Measurements from ENCODE around the gene SYCE3. TPM values are rescaled to one million over a fixed set of nuclear protein-coding genes. Genes with fewer than 3 reads are reported as not detected.

The SYCE3 gene
- polyA plus RNA-seq, 1 experiment = not detected

- Histone ChIP-seq H3K36me3 (ENCODE audit: control insufficient read depth, insufficient read depth, low read length) (peaks cover 1% of the 10 kb centered on the region; the same call in 1 of the 2 replicates), H3K4me3 (ENCODE audit: low read depth, low read length) (no peak overlapping the region), H3K27me3 (ENCODE audit: control insufficient read depth, insufficient read depth, low read length) (no peaks in the 10 kb centered on the region)
- no peak for TF ChIP-seq CTCF (IDR thresholded peaks at IDR 0.05; ENCODE audit: insufficient read depth, low read depth, low read length)
- DNase-seq (ENCODE audit: low read depth) = no peak
- CTCF ChIA-PET = interaction anchor here (1.2 to 2.7 kb wide), 4 partner anchors 11 to 48 kb away, joined by 4 to 18 read pairs (median 6); partner anchors contain the start of genes SCO2 and SYCE3
- POLR2A ChIA-PET = no interaction called here
Observed at GRCh38 chr22:50573491-50574382, 11.0 kb upstream of the SYCE3 start.

- Histone ChIP-seq H3K4me3 (ENCODE audit: low read depth, low read length) (no peak overlapping the region), H3K27me3 (ENCODE audit: control insufficient read depth, insufficient read depth, low read length) (no peaks in the 10 kb centered on the region), H3K36me3 (ENCODE audit: control insufficient read depth, insufficient read depth, low read length) (peaks cover 1% of the 10 kb centered on the region; the same call in 1 of the 2 replicates)
- DNase-seq (ENCODE audit: low read depth) = no peak
- ChIA-PET POLR2A (no interaction called here), CTCF (interaction anchor here (1.7 to 2.7 kb wide), 2 partner anchors 10 to 47 kb away, joined by 4 to 18 read pairs; partner anchors contain the start of genes SCO2 and SYCE3)
- TF ChIP-seq CTCF (IDR thresholded peaks at IDR 0.05; ENCODE audit: insufficient read depth, low read depth, low read length) = no peak
Observed at GRCh38 chr22:50572965-50573364, 10.2 kb upstream of the SYCE3 start.

- H3K36me3 ChIP-seq (ENCODE audit: control insufficient read depth, insufficient read depth, low read length) = peaks cover 1% of the 10 kb centered on the region; the same call in 1 of the 2 replicates
- H3K27me3 ChIP-seq (ENCODE audit: control insufficient read depth, insufficient read depth, low read length) = no peaks in the 10 kb centered on the region
- CTCF ChIA-PET = interaction anchor here (1.1 to 2.7 kb wide), 4 partner anchors 8 to 44 kb away, joined by 3 to 18 read pairs (median 4); partner anchors contain the start of genes CHKB and SYCE3
- TF ChIP-seq CTCF (IDR thresholded peaks at IDR 0.05; ENCODE audit: insufficient read depth, low read depth, low read length) = no peak
- H3K4me3 ChIP-seq (ENCODE audit: low read depth, low read length) = no peak overlapping the region
- DNase-seq (ENCODE audit: low read depth) = no peak
- POLR2A ChIA-PET = interaction anchor here (0.6 kb wide), 1 partner anchor 44 kb away, joined by 3 read pairs; no protein-coding TSS in a partner anchor
Observed at GRCh38 chr22:50571264-50572175, 8.8 kb upstream of the SYCE3 start.

- Histone ChIP-seq H3K36me3 (ENCODE audit: control insufficient read depth, insufficient read depth, low read length) (peaks cover 1% of the 10 kb centered on the region; the same call in 1 of the 2 replicates), H3K27me3 (ENCODE audit: control insufficient read depth, insufficient read depth, low read length) (no peaks in the 10 kb centered on the region), H3K4me3 (ENCODE audit: low read depth, low read length) (no peak overlapping the region)
- ChIA-PET CTCF (interaction anchor here (1.6 to 2.7 kb wide), 2 partner anchors 8 to 43 kb away, joined by 3 to 18 read pairs; partner anchors contain the start of gene SYCE3), POLR2A (no interaction called here)
- no peak for DNase-seq (ENCODE audit: low read depth)
- TF ChIP-seq CTCF (IDR thresholded peaks at IDR 0.05; ENCODE audit: insufficient read depth, low read depth, low read length) = no peak
Observed at GRCh38 chr22:50570861-50571260, 8.1 kb upstream of the SYCE3 start.

Data from BJ (cell line).